Measurements from ENCODE around the gene TNFRSF25. TPM values are rescaled to one million over a fixed set of nuclear protein-coding genes. Genes with fewer than 3 reads are reported as not detected.

TNFRSF25 gene
- total RNA-seq, 1 experiment from 2014 or later, result 19.4 TPM

DNA sequence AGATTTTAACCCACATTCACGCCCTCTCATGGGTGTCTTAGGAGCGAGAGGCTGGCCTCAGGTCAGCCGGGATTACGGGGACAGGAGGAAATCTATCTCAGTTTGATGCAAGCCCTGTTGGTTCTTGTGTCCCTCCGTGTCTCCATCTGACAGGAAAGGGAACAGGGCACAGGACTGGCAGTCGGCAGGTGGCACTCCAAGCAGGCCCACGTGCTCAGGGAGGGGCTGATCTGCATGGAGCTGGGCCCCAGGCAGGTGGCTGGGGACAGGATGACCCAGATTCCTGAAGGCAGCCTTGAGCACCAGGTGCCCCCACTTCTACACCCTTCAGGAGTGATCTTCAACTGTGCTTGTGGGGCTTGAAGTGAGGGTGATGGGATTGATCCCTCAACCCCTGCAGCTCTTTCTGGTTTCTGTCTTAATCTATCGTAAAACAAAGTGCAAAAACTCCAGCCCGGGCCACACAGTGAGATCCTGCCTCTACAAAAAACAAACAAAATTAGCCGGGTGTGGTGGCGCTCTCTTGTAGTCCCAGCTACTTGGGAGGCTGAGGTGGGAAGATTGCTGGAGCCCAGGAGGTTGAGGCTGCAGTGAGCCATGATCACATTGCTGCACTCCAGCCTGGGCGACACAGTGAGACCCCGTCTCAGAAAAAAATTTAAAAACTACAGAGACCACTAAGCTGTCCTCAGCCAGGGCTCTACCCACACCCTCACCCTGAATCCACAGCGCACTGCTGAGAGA is 17.2 kb upstream of the TNFRSF25 start:
- TF ChIP-seq, protein P1, sequence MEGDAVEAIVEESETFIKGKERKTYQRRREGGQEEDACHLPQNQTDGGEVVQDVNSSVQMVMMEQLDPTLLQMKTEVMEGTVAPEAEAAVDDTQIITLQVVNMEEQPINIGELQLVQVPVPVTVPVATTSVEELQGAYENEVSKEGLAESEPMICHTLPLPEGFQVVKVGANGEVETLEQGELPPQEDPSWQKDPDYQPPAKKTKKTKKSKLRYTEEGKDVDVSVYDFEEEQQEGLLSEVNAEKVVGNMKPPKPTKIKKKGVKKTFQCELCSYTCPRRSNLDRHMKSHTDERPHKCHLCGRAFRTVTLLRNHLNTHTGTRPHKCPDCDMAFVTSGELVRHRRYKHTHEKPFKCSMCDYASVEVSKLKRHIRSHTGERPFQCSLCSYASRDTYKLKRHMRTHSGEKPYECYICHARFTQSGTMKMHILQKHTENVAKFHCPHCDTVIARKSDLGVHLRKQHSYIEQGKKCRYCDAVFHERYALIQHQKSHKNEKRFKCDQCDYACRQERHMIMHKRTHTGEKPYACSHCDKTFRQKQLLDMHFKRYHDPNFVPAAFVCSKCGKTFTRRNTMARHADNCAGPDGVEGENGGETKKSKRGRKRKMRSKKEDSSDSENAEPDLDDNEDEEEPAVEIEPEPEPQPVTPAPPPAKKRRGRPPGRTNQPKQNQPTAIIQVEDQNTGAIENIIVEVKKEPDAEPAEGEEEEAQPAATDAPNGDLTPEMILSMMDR (conservative IDR thresholded peaks at IDR 0.05), result no peak
- Mint-ChIP-seq H3K9me3 (no peaks in the 10 kb centered on the region; a peak in 1 of 5 replicates), H3K4me3 (no peak overlapping the region), H3K27ac (no peak overlapping the region), H3K36me3 (ENCODE audit: insufficient read depth in 1 of 3, low read depth in 3 of 3) (peaks cover 0 to 3% (median 3%) of the 10 kb centered on the region in 3 experiments; a peak in 4 of 7 replicates), H3K4me1 (peaks cover 14 to 20% of the 10 kb centered on the region in 2 experiments), H3K27me3 (ENCODE audit: low read depth) (peaks cover 5% of the 10 kb centered on the region)
- no peak overlapping the region for H2AFZ ChIP-seq (ENCODE audit: low read length)
- no peak overlapping the region for H3K56ac ChIP-seq (ENCODE audit: insufficient read length, low read depth, low read length)
- no peaks in the 10 kb centered on the region for H4K20me1 ChIP-seq (ENCODE audit: control insufficient read depth, insufficient read depth, insufficient read length)
- no peak overlapping the region for H2BK20ac ChIP-seq (ENCODE audit: low read depth, low read length, poor library complexity, severe bottlenecking)
- H3K27me3 ChIP-seq (ENCODE audit: insufficient read depth, low read length), result no peaks in the 10 kb centered on the region
- H3K9ac ChIP-seq (ENCODE audit: extremely low read depth, insufficient read length, low read length), result no peak overlapping the region
- WGBS (ENCODE audit: extremely low coverage, insufficient read length, low lambda C conversion rate), result no CpG with 5 or more reads among the region's 14 CpGs
- H3K79me1 ChIP-seq (ENCODE audit: insufficient read depth, low read depth, low read length, poor library complexity, severe bottlenecking), result no peaks in the 10 kb centered on the region
- DNase-seq, result no peak
- H3K23me2 ChIP-seq (ENCODE audit: insufficient read length, low read depth, low read length, poor library complexity, severe bottlenecking), result peaks cover 5% of the 10 kb centered on the region
- no peak overlapping the region for H4K5ac ChIP-seq (ENCODE audit: insufficient read length, low read depth, low read length)
- no peak overlapping the region for H3T11ph ChIP-seq (ENCODE audit: low read length)
- no peak overlapping the region for H4K8ac ChIP-seq (replicated peaks; ENCODE audit: insufficient read length, low read depth, low read length)
- H2AK5ac ChIP-seq (ENCODE audit: insufficient read length, low read length), result no peak overlapping the region
- H3K18ac ChIP-seq (ENCODE audit: insufficient read length, low read depth, low read length), result no peak overlapping the region
- no peak overlapping the region for H4K91ac ChIP-seq (ENCODE audit: insufficient read length, low read depth, low read length)
- H3K9me3 ChIP-seq (ENCODE audit: control insufficient read depth, low read depth, low read length), result no peaks in the 10 kb centered on the region
- H2BK12ac ChIP-seq (ENCODE audit: insufficient read length, low read depth, low read length), result no peak overlapping the region
- no peak overlapping the region for H2BK120ac ChIP-seq (ENCODE audit: low read depth, low read length, poor library complexity, severe bottlenecking)
- no peak overlapping the region for H3K14ac ChIP-seq (ENCODE audit: insufficient read depth, low read length)
- no peak overlapping the region for H2BK5ac ChIP-seq (ENCODE audit: insufficient read length, low read length)
- H3K79me2 ChIP-seq (ENCODE audit: insufficient read depth, low read length), result 0 out of 2 replicates have a peak, but pooled peaks cover 1% of the 10 kb centered on the region
- H3K4me2 ChIP-seq (ENCODE audit: insufficient read depth, insufficient read length, low read length), result no peak overlapping the region
- H3K4me1 ChIP-seq (ENCODE audit: insufficient read depth, low read length), result no peaks in the 10 kb centered on the region
- no peak overlapping the region for H3K4ac ChIP-seq (ENCODE audit: low read depth, low read length)
- no peak overlapping the region for H3K27ac ChIP-seq (ENCODE audit: insufficient read length, low read depth, low read length)
- no peak overlapping the region for H3K23ac ChIP-seq (ENCODE audit: insufficient read length, low read depth, low read length)
- H2BK15ac ChIP-seq (ENCODE audit: low read depth, low read length), result no peak overlapping the region

Measured in H9 (cell line).